SK-N-SH treated with all-trans-retinoic acid at 6 μM for 48 hours (cell line): Measurements from ENCODE around the gene ACTN1.
"Not testable (repeated sequence)": the region's sequence is repeated elsewhere in the genome, so short reads cannot be mapped to it uniquely, and the experiment has no call there.

Source experiments
- ATAC-seq: fragments of 200-7000 bp; cut with Tn5 transposase; 3 replicates; pipeline ENCODE4 v1.9.1; 2020; ENCODE audit warnings: mild to moderate bottlenecking, moderate library complexity
- ARNTL ChIP-seq: fragments of 450-650 bp; formaldehyde crosslinking; IDR thresholded peaks from 2 replicates; pipeline ENCODE4 v1.5.0; 2020; ENCODE audit warnings: low read depth, mild to moderate bottlenecking, moderate library complexity, borderline replicate concordance
- BACH2 ChIP-seq: fragments of 250-450 bp; sonication (Bioruptor Pico); IDR thresholded peaks from 2 replicates; pipeline ENCODE4 v1.9.0; 2021; ENCODE audit warnings: mild to moderate bottlenecking, borderline replicate concordance
- CSDC2 ChIP-seq: fragments of 250-450 bp; sonication (Bioruptor Pico); IDR thresholded peaks from 2 replicates; pipeline ENCODE4 v1.5.0; 2020; ENCODE audit warnings: mild to moderate bottlenecking, moderate library complexity
- ESRRG ChIP-seq: fragments of 250-450 bp; sonication (Bioruptor Pico); IDR thresholded peaks from 2 replicates; pipeline ENCODE4 v1.6.1; 2021; ENCODE audit warnings: mild to moderate bottlenecking
- GLIS3 ChIP-seq: fragments of 250-450 bp; sonication (Bioruptor Pico); IDR thresholded peaks from 2 replicates; pipeline ENCODE4 v1.5.0; 2020; ENCODE audit warnings: mild to moderate bottlenecking, moderate library complexity
- OSR1 ChIP-seq: fragments of 250-450 bp; sonication (Bioruptor Pico); IDR thresholded peaks from 2 replicates; pipeline ENCODE4 v1.8.0; 2022; ENCODE audit warnings: moderate library complexity, mild to moderate bottlenecking, inconsistent platforms
- RARB ChIP-seq: fragments of 250-450 bp; sonication (Bioruptor Pico); IDR thresholded peaks from 2 replicates; pipeline ENCODE4 v1.8.0; 2021; ENCODE audit warnings: mild to moderate bottlenecking, moderate library complexity
- SNAI2 ChIP-seq: fragments of 250-450 bp; sonication (Bioruptor Pico); IDR thresholded peaks from 2 replicates; pipeline ENCODE4 v1.5.0; 2020; ENCODE audit warnings: mild to moderate bottlenecking, moderate library complexity
- TCF4 ChIP-seq: fragments of 250-450 bp; sonication (Bioruptor Pico); IDR thresholded peaks from 2 replicates; pipeline ENCODE4 v1.8.0; 2021; ENCODE audit warnings: mild to moderate bottlenecking, moderate library complexity, borderline replicate concordance
- TOX ChIP-seq: fragments of 250-450 bp; sonication (Bioruptor Pico); IDR thresholded peaks from 2 replicates; pipeline ENCODE4 v1.8.0; 2021; ENCODE audit warnings: mild to moderate bottlenecking, moderate library complexity, borderline replicate concordance
- ZC3H10 ChIP-seq: fragments of 250-450 bp; sonication (Bioruptor Pico); IDR thresholded peaks from 2 replicates; pipeline ENCODE4 v1.5.1; 2021; ENCODE audit warnings: mild to moderate bottlenecking, moderate library complexity
- ZFP3 ChIP-seq: fragments of 250-450 bp; sonication (Bioruptor Pico); IDR thresholded peaks from 2 replicates; pipeline ENCODE4 v1.5.0; 2020; ENCODE audit warnings: mild to moderate bottlenecking, moderate library complexity
- ZNF565 ChIP-seq: fragments of 450-650 bp; formaldehyde crosslinking; conservative IDR thresholded peaks from 2 replicates; pipeline ENCODE4 v1.5.0; 2020; ENCODE audit warnings: low read depth, mild to moderate bottlenecking, moderate library complexity
- ZNF70 ChIP-seq: fragments of 450-650 bp; formaldehyde crosslinking; IDR thresholded peaks from 2 replicates; pipeline ENCODE4 v1.5.0; 2020; ENCODE audit warnings: mild to moderate bottlenecking, moderate library complexity
- TF ChIP-seq, protein P1 (sequence below): fragments of 250-450 bp; sonication (Bioruptor Pico); IDR thresholded peaks from 2 replicates; pipeline ENCODE4 v1.8.0; 2020; ENCODE audit warnings: mild to moderate bottlenecking, moderate library complexity, borderline replicate concordance
- TF ChIP-seq, protein P2 (sequence below): fragments of 250-450 bp; sonication (Bioruptor Pico); IDR thresholded peaks from 2 replicates; pipeline ENCODE4 v1.8.0; 2021; ENCODE audit warnings: low read depth, mild to moderate bottlenecking, moderate library complexity, borderline replicate concordance
- TF ChIP-seq, protein P3 (sequence below): fragments of 250-450 bp; sonication (Bioruptor Pico); IDR thresholded peaks from 2 replicates; pipeline ENCODE4 v1.5.1; 2021; ENCODE audit warnings: mild to moderate bottlenecking, moderate library complexity
- TF ChIP-seq, protein P4 (sequence below): fragments of 250-450 bp; sonication (Bioruptor Pico); IDR thresholded peaks from 2 replicates; pipeline ENCODE4 v1.5.1; 2020; ENCODE audit warnings: low read depth, mild to moderate bottlenecking, moderate library complexity

ACTN1 gene

DNA sequence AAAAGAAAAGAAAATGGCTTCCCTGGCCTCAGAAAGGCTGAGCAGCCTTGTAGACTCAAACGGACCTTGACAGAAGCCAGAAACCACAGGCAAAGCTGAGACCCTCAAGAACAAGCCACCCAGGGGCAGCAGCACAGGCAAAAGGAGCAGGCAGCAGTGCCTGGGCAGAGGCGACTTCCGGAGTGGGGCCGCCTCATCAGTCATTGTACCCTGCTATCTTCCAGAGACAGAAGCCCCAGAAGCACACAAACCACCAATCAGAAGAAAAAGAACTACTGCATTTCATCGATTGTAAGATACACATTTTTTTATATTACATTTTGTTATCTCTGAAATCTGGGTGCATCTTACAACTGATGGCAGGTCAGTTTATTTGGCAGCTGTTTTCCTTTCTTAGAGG is 128.0 kb downstream of the ACTN1 start:
- no peak for ATAC-seq
- TF ChIP-seq, protein P1, sequence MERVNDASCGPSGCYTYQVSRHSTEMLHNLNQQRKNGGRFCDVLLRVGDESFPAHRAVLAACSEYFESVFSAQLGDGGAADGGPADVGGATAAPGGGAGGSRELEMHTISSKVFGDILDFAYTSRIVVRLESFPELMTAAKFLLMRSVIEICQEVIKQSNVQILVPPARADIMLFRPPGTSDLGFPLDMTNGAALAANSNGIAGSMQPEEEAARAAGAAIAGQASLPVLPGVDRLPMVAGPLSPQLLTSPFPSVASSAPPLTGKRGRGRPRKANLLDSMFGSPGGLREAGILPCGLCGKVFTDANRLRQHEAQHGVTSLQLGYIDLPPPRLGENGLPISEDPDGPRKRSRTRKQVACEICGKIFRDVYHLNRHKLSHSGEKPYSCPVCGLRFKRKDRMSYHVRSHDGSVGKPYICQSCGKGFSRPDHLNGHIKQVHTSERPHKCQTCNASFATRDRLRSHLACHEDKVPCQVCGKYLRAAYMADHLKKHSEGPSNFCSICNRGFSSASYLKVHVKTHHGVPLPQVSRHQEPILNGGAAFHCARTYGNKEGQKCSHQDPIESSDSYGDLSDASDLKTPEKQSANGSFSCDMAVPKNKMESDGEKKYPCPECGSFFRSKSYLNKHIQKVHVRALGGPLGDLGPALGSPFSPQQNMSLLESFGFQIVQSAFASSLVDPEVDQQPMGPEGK (CRISPR knock-in tag) = no peak
- TF ChIP-seq TCF4 (CRISPR knock-in tag) (no peak), RARB (CRISPR knock-in tag) (no peak), ESRRG (no peak), GLIS3 (CRISPR knock-in tag) (no peak), ZFP3 (CRISPR knock-in tag) (no peak), OSR1 (CRISPR knock-in tag) (no peak)
- TF ChIP-seq, protein P2, sequence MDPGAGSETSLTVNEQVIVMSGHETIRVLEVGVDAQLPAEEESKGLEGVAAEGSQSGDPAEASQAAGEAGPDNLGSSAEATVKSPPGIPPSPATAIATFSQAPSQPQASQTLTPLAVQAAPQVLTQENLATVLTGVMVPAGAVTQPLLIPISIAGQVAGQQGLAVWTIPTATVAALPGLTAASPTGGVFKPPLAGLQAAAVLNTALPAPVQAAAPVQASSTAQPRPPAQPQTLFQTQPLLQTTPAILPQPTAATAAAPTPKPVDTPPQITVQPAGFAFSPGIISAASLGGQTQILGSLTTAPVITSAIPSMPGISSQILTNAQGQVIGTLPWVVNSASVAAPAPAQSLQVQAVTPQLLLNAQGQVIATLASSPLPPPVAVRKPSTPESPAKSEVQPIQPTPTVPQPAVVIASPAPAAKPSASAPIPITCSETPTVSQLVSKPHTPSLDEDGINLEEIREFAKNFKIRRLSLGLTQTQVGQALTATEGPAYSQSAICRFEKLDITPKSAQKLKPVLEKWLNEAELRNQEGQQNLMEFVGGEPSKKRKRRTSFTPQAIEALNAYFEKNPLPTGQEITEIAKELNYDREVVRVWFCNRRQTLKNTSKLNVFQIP (CRISPR knock-in tag) = no peak
- TF ChIP-seq, all 23 proteins: peak for 0

DNA sequence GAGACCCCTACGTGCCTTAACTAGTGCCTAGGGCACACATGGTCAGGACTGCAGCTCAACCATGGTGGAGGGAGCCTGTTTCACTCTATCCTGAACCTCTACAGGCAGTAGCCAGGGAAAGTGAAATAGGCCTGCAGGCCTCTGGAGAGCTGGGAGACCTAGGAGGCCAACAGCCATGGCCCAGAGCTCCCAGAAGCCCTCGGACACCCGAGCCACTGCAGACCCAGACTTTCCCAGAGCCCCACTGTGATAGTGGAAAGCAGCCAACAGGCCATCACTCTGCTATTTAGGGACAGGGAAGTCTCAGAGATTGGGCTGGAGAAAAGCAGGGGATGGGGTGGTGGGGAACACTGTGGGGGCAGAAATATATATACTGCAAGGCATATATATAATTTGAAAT is 129.7 kb downstream of the ACTN1 start:
- TF ChIP-seq ZNF565 = no peak
- no peak for TF ChIP-seq ARNTL (CRISPR knock-in tag)
- TF ChIP-seq, protein P3, sequence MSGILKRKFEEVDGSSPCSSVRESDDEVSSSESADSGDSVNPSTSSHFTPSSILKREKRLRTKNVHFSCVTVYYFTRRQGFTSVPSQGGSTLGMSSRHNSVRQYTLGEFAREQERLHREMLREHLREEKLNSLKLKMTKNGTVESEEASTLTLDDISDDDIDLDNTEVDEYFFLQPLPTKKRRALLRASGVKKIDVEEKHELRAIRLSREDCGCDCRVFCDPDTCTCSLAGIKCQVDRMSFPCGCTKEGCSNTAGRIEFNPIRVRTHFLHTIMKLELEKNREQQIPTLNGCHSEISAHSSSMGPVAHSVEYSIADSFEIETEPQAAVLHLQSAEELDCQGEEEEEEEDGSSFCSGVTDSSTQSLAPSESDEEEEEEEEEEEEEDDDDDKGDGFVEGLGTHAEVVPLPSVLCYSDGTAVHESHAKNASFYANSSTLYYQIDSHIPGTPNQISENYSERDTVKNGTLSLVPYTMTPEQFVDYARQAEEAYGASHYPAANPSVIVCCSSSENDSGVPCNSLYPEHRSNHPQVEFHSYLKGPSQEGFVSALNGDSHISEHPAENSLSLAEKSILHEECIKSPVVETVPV (CRISPR knock-in tag) = no peak
- TF ChIP-seq BACH2 = no peak
- TF ChIP-seq ZFP3 (CRISPR knock-in tag) = no peak
- TF ChIP-seq, protein P2 (CRISPR knock-in tag) = no peak
- no peak for TF ChIP-seq ZNF70 (CRISPR knock-in tag)
- no peak for TF ChIP-seq OSR1 (CRISPR knock-in tag)
- TF ChIP-seq TCF4 (CRISPR knock-in tag) = no peak
- TF ChIP-seq TOX = no peak
- no peak for TF ChIP-seq ZC3H10 (CRISPR knock-in tag)
- TF ChIP-seq SNAI2 (CRISPR knock-in tag) = no peak
- ATAC-seq = no peak

DNA sequence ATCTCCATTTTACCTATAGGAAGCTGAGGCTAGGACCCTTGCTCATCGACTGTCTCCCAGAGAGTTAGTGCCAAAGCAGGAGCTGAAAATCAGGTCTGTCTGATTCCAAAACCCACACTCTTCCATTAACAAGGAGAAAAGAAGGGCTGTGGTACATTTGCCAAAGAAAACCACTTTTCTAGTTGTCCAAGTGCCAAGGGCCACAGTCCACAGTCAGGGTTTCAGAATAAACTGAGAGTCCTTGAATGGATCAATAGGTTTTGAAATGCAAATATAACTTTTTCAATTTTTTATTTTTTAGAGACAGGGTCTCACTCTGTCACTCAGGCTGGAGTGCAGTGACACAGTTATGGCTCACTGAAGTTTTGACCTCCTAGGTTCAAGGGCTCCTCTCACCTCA is 130.8 kb downstream of the ACTN1 start:
- TF ChIP-seq ESRRG (no peak), ZNF70 (CRISPR knock-in tag) (no peak), ZNF565 (no peak), ZC3H10 (CRISPR knock-in tag) (no peak), OSR1 (CRISPR knock-in tag) (no peak), ZFP3 (CRISPR knock-in tag) (no peak), CSDC2 (CRISPR knock-in tag) (no peak), RARB (CRISPR knock-in tag) (no peak), GLIS3 (CRISPR knock-in tag) (no peak), TOX (no peak), SNAI2 (CRISPR knock-in tag) (no peak), TCF4 (CRISPR knock-in tag) (no peak), ARNTL (CRISPR knock-in tag) (no peak)
- TF ChIP-seq, protein P2 (CRISPR knock-in tag) = no peak
- TF ChIP-seq, protein P4, sequence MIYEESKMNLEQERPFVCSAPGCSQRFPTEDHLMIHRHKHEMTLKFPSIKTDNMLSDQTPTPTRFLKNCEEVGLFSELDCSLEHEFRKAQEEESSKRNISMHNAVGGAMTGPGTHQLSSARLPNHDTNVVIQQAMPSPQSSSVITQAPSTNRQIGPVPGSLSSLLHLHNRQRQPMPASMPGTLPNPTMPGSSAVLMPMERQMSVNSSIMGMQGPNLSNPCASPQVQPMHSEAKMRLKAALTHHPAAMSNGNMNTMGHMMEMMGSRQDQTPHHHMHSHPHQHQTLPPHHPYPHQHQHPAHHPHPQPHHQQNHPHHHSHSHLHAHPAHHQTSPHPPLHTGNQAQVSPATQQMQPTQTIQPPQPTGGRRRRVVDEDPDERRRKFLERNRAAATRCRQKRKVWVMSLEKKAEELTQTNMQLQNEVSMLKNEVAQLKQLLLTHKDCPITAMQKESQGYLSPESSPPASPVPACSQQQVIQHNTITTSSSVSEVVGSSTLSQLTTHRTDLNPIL (CRISPR knock-in tag) = no peak
- ATAC-seq = no peak

DNA sequence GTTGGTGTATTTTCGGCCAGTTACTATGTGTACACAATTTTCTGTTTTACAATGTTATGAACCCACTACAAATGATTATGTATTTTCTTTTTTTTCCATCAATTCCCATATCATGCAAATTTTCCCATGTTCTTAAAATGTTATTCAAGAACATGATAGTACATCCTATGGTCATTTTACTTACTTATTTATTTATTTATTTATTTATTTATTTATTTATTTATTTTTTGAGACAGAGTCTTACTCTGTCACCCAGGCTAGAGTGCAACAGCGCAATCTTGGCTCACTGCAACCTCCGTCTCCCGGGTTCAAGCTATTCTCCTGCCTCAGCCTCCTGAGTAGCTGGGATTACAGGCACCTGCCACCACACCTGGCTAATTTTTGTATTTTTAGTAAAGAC is 131.5 kb downstream of the ACTN1 start:
- ATAC-seq = not testable (repeated sequence)
